Chondrocyte (in vitro differentiated cells): Measurements from ENCODE around the gene DOK7. TPM values are rescaled to one million over a fixed set of nuclear protein-coding genes. Genes with fewer than 3 reads are reported as not detected.

Experiments
- DNase-seq: peaks from one replicate; pipeline ENCODE4 v3.0.0; 2021; ENCODE audit warnings: mixed read lengths, low spot score
- H3K27ac Mint-ChIP-seq: one replicate; pipeline ENCODE4 v1.8.0; 2021; ENCODE audit warnings: mild to moderate bottlenecking, moderate library complexity, mixed read lengths; ENCODE audit not compliant: unreplicated experiment
- H3K27me3 Mint-ChIP-seq: 2 replicates; pipeline ENCODE4 v1.8.0; 2021; ENCODE audit warnings: low read depth, mixed read lengths
- H3K36me3 Mint-ChIP-seq: 2 replicates; pipeline ENCODE4 v1.8.0; 2021; ENCODE audit warnings: low read depth, mixed read lengths
- H3K4me1 Mint-ChIP-seq: 2 replicates; pipeline ENCODE4 v1.8.0; 2021; ENCODE audit warnings: low read depth, mild to moderate bottlenecking, mixed read lengths
- H3K4me3 Mint-ChIP-seq: one replicate; pipeline ENCODE4 v1.8.0; 2021; ENCODE audit warnings: mild to moderate bottlenecking, moderate library complexity, mixed read lengths; ENCODE audit not compliant: unreplicated experiment
- H3K9me3 Mint-ChIP-seq: 2 replicates; pipeline ENCODE4 v1.8.0; 2021; ENCODE audit warnings: low read depth, mixed read lengths
- CTCF ChIP-seq: fragments of 200-600 bp; sonication (generic); IDR thresholded peaks from 2 replicates; pipeline ENCODE4 v1.5.0; 2021; ENCODE audit warnings: antibody characterized with exemption, mild to moderate bottlenecking, moderate library complexity
- total RNA-seq: library from RNA; stranded (reverse); gene quantifications from 3 replicates; pipeline ENCODE4 v1.2.1, GENCODE V29; 2021

DOK7 gene
- total RNA-seq, 1 donor from 2014 or later = 0.37 TPM

- H3K9me3 Mint-ChIP-seq = no peaks in the 10 kb centered on the region
- H3K4me1 Mint-ChIP-seq = no peaks in the 10 kb centered on the region
- no peak overlapping the region for H3K4me3 Mint-ChIP-seq
- DNase-seq = peak; percentile 79
- no peak for TF ChIP-seq CTCF
- no peak overlapping the region for H3K27ac Mint-ChIP-seq
- no peaks in the 10 kb centered on the region for H3K27me3 Mint-ChIP-seq
- peaks cover 10% of the 10 kb centered on the region for H3K36me3 Mint-ChIP-seq
Observed at GRCh38 chr4:3523628-3524221, 60.6 kb downstream of the DOK7 start.

GRCh38 chr4:3524349-3524748 lies 61.2 kb downstream of the DOK7 start:
- H3K4me3 Mint-ChIP-seq = no peak overlapping the region
- no peaks in the 10 kb centered on the region for H3K27me3 Mint-ChIP-seq
- H3K27ac Mint-ChIP-seq = no peak overlapping the region
- DNase-seq = peak; percentile 72
- no peaks in the 10 kb centered on the region for H3K9me3 Mint-ChIP-seq
- no peaks in the 10 kb centered on the region for H3K4me1 Mint-ChIP-seq
- TF ChIP-seq CTCF = no peak
- peaks cover 8% of the 10 kb centered on the region for H3K36me3 Mint-ChIP-seq

- no peaks in the 10 kb centered on the region for H3K27me3 Mint-ChIP-seq
- peaks cover 8% of the 10 kb centered on the region for H3K36me3 Mint-ChIP-seq
- H3K9me3 Mint-ChIP-seq = no peaks in the 10 kb centered on the region
- TF ChIP-seq CTCF = no peak
- no peak overlapping the region for H3K27ac Mint-ChIP-seq
- no peak overlapping the region for H3K4me3 Mint-ChIP-seq
- peaks cover 1% of the 10 kb centered on the region for H3K4me1 Mint-ChIP-seq
- peak; percentile 56 for DNase-seq
Observed at GRCh38 chr4:3524920-3525319, 61.8 kb downstream of the DOK7 start.

- H3K36me3 Mint-ChIP-seq = peaks cover 8% of the 10 kb centered on the region
- peaks cover 8% of the 10 kb centered on the region for H3K4me1 Mint-ChIP-seq
- H3K27me3 Mint-ChIP-seq = no peaks in the 10 kb centered on the region
- H3K27ac Mint-ChIP-seq = no peak overlapping the region
- no peak for TF ChIP-seq CTCF
- H3K4me3 Mint-ChIP-seq = no peak overlapping the region
- no peaks in the 10 kb centered on the region for H3K9me3 Mint-ChIP-seq
- peak; percentile 71 for DNase-seq
Observed at GRCh38 chr4:3525532-3526430, 62.7 kb downstream of the DOK7 start.

GRCh38 chr4:3526456-3526855 lies 63.4 kb downstream of the DOK7 start:
- Mint-ChIP-seq H3K27ac (peak overlapping the region; percentile 32), H3K9me3 (no peaks in the 10 kb centered on the region), H3K36me3 (peaks cover 5% of the 10 kb centered on the region), H3K4me1 (peaks cover 15% of the 10 kb centered on the region), H3K4me3 (no peak overlapping the region), H3K27me3 (no peaks in the 10 kb centered on the region)
- peak; percentile 85 for DNase-seq
- no peak for TF ChIP-seq CTCF
